SKM-1 (cell line): ENCODE measurements around the gene SMLR1.

Experiments
- DNase-seq: peaks from one replicate; lab custom pipeline; 2025; ENCODE audit not compliant: unreplicated experiment; lab: John Stamatoyannopoulos, UW

Gene SMLR1

GRCh38 chr6:130849594-130849993 lies 22.4 kb downstream of the SMLR1 start:
- no peak for DNase-seq

- no peak for DNase-seq
Measured at GRCh38 chr6:130851026-130851425, 23.8 kb downstream of the SMLR1 start.

DNA sequence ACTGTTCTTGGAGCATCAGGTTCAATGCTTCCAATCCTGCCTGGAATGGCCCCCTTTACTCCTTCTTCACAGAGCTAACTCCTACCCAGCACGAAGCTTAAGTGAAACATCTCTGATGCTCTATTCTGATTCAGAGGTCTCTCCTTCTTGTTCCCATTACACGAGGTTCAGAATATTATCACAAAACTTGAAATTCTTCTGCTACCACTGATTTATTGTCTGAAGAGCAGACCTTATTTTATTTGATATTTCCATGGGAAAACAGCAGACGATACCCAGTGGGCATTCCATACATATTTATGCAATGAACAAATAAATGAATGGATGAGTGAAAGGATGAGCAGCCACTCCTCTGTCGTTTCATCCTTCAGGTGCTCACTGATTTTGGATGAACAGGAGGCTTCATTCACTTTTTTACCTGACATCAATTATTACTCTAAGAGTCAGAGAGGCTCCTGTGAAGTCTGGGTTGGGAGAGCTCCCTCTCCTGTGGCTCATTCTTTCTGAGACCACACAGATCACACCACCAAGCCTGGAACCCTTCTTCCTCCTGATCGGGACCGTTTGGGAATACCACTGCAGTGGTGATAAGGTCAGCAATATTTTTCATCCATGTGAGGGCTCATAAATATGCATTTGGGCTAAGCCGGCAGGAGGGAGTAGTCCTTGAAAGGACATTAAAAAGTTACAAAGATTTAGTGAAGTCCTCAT lies 25.8 kb downstream of the SMLR1 start:
- DNase-seq: no peak

DNA sequence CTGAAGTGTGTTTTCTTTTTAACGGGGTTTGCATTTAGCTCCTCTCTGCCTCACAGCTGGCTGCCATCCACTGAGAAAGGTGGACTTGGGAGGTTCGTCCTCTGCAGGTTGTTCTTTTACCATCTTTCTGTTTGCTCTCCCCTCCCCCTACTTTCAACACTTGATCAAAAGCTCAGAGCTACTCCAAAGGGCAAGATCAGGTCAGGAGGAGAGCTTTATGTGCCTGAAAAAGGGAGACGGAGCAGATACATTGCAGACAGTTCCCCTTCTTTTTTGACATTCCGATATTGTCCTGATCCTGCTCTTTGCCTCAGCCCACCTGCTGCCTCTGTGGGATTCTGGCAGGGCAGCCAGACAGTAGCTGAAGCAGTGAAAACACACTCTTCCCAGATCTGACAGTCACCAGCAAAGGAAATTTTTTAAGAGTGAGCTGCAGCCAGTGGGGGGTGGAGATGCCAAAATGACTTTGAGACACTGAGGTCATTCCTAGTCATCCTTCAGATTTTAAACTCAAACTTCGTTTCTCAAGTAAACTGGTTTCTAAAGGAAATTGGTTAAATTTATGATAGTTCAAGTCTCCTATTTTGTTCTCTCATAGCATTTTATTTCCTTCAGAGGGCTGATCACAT lies 26.5 kb downstream of the SMLR1 start:
- DNase-seq: no peak

DNA sequence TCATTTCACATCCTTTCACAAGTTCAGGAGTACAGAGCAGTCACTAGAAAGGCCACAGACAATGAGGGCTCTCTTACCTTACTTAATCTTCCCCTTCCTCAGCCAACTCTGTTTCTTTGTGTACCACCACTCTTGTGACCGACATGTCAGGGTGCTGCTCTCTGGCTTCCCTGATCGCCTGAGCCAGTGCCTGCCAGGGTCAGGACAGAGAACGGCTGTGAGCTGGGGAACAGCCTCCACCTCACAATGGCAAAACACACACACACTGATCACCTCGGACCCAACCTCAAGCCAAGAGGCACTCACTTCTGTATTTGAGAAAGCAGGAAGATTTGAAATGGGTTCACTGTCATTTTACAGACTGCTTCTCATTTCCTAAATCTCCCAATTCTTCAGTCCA lies 30.8 kb downstream of the SMLR1 start:
- no peak for DNase-seq

- no peak for DNase-seq
Measured at GRCh38 chr6:130858498-130859160, 31.4 kb downstream of the SMLR1 start.

- DNase-seq: no peak
Measured at GRCh38 chr6:130859161-130859867, 32.1 kb downstream of the SMLR1 start.

GRCh38 chr6:130862370-130862769 lies 35.2 kb downstream of the SMLR1 start:
- DNase-seq: no peak

GRCh38 chr6:130863415-130864230 lies 36.4 kb downstream of the SMLR1 start:
- no peak for DNase-seq

DNA sequence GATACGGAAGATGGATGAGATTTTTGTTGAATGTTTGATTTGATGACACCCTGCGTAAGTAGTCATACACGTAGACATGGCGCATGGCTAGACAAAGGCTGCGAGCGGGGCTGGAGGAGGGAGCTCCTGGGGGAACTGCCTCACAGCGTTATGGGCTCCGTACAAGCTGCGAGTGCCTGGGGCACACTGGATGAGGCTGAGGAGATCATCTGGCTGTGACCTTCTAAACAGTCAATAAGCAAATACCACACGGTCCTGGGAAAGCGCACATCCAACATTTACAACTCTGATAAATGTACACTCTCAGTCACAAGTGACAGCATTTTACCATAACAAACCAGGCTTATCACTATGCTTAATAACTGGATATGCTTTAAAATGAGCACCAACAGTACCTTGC lies 37.1 kb downstream of the SMLR1 start:
- no peak for DNase-seq

DNA sequence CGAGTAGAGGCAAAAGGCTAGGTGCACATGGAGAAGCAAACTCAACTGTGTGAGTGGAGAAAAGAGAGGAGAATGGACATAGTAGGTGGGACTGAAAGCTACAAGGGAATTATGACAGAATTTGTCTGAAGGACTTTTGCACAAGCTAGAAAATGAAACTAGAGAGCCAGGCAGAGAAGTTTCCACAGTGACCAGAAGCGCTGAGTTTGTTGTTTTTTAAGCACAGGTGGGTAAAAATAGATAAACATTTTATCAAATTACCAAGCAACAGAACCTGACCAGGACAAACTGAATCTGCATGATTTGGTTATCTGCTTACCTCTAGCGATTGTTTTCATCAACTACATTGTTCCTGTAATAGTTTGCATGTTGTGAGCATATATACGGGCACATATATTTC lies 38.6 kb downstream of the SMLR1 start:
- no peak for DNase-seq

- DNase-seq: no peak
Measured at GRCh38 chr6:130869681-130870080, 42.5 kb downstream of the SMLR1 start.

GRCh38 chr6:130870179-130870880 lies 43.1 kb downstream of the SMLR1 start:
- no peak for DNase-seq

DNA sequence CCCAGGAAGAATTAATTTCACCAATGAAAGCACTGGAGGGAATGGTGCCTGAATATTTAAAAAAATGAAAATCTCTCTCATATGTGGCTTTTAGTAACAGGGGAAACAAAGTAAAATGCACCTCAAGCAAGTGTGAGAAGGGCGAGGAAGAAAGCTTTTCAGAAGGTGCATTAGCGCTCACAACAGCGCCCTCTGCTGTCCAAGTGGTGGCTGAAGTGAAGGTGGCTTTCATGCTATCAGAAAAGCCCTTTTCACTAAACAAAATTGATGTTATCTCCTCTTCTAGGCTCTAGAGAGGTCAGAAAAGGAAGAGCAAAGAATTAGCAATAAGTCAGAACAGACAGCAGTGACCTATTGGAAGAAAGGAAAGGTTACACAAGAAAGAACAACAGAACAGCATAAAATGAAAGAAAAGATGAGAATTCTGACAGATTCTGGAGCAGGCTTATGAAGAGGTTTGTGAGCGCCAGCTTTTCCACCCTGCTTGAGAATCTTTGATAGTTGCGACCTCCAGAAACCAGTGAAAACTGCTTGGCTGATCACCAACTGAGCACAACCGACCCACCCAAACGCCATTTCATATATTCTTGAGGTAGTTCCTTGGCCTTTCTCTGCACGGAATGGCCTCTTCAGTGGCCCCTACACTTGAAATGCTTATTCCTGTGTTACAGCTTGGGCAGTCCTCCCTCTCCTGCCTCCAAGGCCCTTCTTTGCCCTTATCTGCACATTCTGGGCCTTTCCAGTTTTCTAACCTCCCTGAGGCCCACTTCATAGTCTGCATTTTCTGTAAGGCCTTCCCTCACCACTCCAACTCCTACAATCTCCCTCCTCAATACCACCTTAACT lies 45.3 kb downstream of the SMLR1 start:
- peak; percentile 53 for DNase-seq

GRCh38 chr6:130873746-130874145 lies 46.5 kb downstream of the SMLR1 start:
- no peak for DNase-seq

GRCh38 chr6:130879826-130880225 lies 52.6 kb downstream of the SMLR1 start:
- no peak for DNase-seq

- DNase-seq: no peak
Measured at GRCh38 chr6:130882370-130882769, 55.2 kb downstream of the SMLR1 start.

GRCh38 chr6:130885392-130886192 lies 58.4 kb downstream of the SMLR1 start:
- peak; percentile 71 for DNase-seq
